ENCODE results near the gene CHST6.
"Not testable (repeated sequence)": the region's sequence is repeated elsewhere in the genome, so short reads cannot be mapped to it uniquely, and the experiment has no call there.

Gene CHST6

GRCh38 chr16:75502916-75503605 is 7.8 kb upstream of the CHST6 start:
- no peak for DNase-seq

GRCh38 chr16:75501820-75502219 is 6.6 kb upstream of the CHST6 start:
- not testable (repeated sequence) for DNase-seq

- DNase-seq: no peak
Observed at GRCh38 chr16:75501359-75501758, 6.1 kb upstream of the CHST6 start.

- peak; percentile 10 for DNase-seq
Observed at GRCh38 chr16:75498605-75499322, 3.5 kb upstream of the CHST6 start.

- no peak for DNase-seq
Observed at GRCh38 chr16:75497558-75497957, 2.3 kb upstream of the CHST6 start.

- DNase-seq: no peak
Observed at GRCh38 chr16:75494661-75495075, 573 bp downstream of the CHST6 start.

GRCh38 chr16:75494184-75494583 is 1.1 kb downstream of the CHST6 start:
- no peak for DNase-seq

- no peak for DNase-seq
Observed at GRCh38 chr16:75491876-75492275, 3.4 kb downstream of the CHST6 start.

GRCh38 chr16:75488322-75488721 is 6.9 kb downstream of the CHST6 start:
- DNase-seq: no peak

- DNase-seq: no peak
Observed at GRCh38 chr16:75486676-75487313, 8.4 kb downstream of the CHST6 start.

- DNase-seq: no peak
Observed at GRCh38 chr16:75486014-75486675, 9.1 kb downstream of the CHST6 start.

GRCh38 chr16:75485230-75486013 is 9.8 kb downstream of the CHST6 start:
- DNase-seq: no peak

- DNase-seq: no peak
Observed at GRCh38 chr16:75483222-75483621, 12.0 kb downstream of the CHST6 start.

GRCh38 chr16:75482434-75483205 is 12.6 kb downstream of the CHST6 start:
- DNase-seq: no peak

GRCh38 chr16:75481475-75481874 is 13.8 kb downstream of the CHST6 start:
- no peak for DNase-seq

- DNase-seq: no peak
Observed at GRCh38 chr16:75479421-75479990, 15.7 kb downstream of the CHST6 start.

GRCh38 chr16:75478480-75479345 is 16.5 kb downstream of the CHST6 start:
- no peak for DNase-seq

- DNase-seq: no peak
Observed at GRCh38 chr16:75477680-75478473, 17.4 kb downstream of the CHST6 start.

- DNase-seq: no peak
Observed at GRCh38 chr16:75476817-75477216, 18.4 kb downstream of the CHST6 start.

GRCh38 chr16:75475420-75475847 is 19.8 kb downstream of the CHST6 start:
- no peak for DNase-seq
